Suprapubic skin (tissue), 4 donors: ENCODE data around the gene INSR. TPM values are rescaled to one million over a fixed set of nuclear protein-coding genes. Genes with fewer than 3 reads are reported as not detected.

Experiments
- DNase-seq, 2 donors: peaks; one replicate each; pipeline ENCODE4 v3.0.0-alpha.2; 2019; ENCODE audit warnings: low spot score in 2 of 2
- H3K27ac ChIP-seq: fragments of 200-600 bp; sonication (generic); one replicate; pipeline ENCODE4 v1.5.1; 2019
- H3K27me3 ChIP-seq: fragments of 200-600 bp; sonication (generic); one replicate; pipeline ENCODE4 v1.5.1; 2019
- H3K36me3 ChIP-seq: fragments of 200-600 bp; sonication (generic); one replicate; pipeline ENCODE4 v1.5.1; 2019
- H3K4me1 ChIP-seq: fragments of 200-600 bp; sonication (generic); one replicate; pipeline ENCODE4 v1.5.1; 2019
- H3K4me3 ChIP-seq: fragments of 200-600 bp; sonication (generic); one replicate; pipeline ENCODE4 v1.5.1; 2019; ENCODE audit warnings: mild to moderate bottlenecking
- H3K9me3 ChIP-seq: fragments of 200-600 bp; sonication (generic); one replicate; pipeline ENCODE4 v1.5.1; 2019
- CTCF ChIP-seq, 2 donors: fragments of 200-600 bp in 1 of 2; fragments of 450-650 bp in 1 of 2; sonication (generic) in 1 of 2; IDR thresholded peaks; one replicate each; pipeline ENCODE4 v1.5.1; 2016 to 2019; ENCODE audit warnings: antibody characterized with exemption in 2 of 2, mild to moderate bottlenecking in 1 of 2, moderate library complexity in 1 of 2
- EP300 ChIP-seq: sonication (generic); formaldehyde crosslinking; IDR thresholded peaks from one replicate; pipeline ENCODE4 v1.6.1; 2017; ENCODE audit warnings: antibody characterized with exemption
- POLR2A ChIP-seq, 2 donors: fragments of 450-650 bp; IDR thresholded peaks; one replicate each; pipeline ENCODE4 v1.6.1; 2017; ENCODE audit warnings: antibody characterized with exemption in 2 of 2, mild to moderate bottlenecking in 2 of 2, moderate library complexity in 2 of 2
- POLR2AphosphoS5 ChIP-seq, 3 donors: sonication (generic); formaldehyde crosslinking; IDR thresholded peaks; one replicate each; pipeline ENCODE4 v1.6.1; 2017; ENCODE audit warnings: antibody characterized with exemption in 3 of 3
- WGBS: methylation state at CpG from one replicate; pipeline ENCODE4 v1.1.5; 2018; 5-methylcytosine and 5-hydroxymethylcytosine counted together
- total RNA-seq, 4 donors: library from RNA; depleted of rRNA; stranded (reverse); fragments of >200 nt; gene quantifications; one replicate each; pipeline ENCODE4 v1.1.0, GENCODE V29; 2016

The INSR gene
- total RNA-seq, 4 donors from 2014 or later, result 51.5 to 173 (median 77.8) TPM

GRCh38 chr19:7255631-7256030 lies 38.6 kb downstream of the INSR start:
- DNase-seq, result no peak
- Histone ChIP-seq H3K27ac (no peak overlapping the region), H3K4me1 (peaks cover 38% of the 10 kb centered on the region), H3K4me3 (no peak overlapping the region), H3K9me3 (no peaks in the 10 kb centered on the region), H3K27me3 (no peaks in the 10 kb centered on the region), H3K36me3 (no peaks in the 10 kb centered on the region)
- no peak for TF ChIP-seq EP300
- TF ChIP-seq POLR2A (IDR thresholded peaks at IDR 0.05), result no peak
- TF ChIP-seq CTCF (IDR thresholded peaks at IDR 0.05), result no peak
- WGBS, result 90% methylated on average over 6 of the region's 6 CpGs

- DNase-seq, result no peak
- Histone ChIP-seq H3K27me3 (no peaks in the 10 kb centered on the region), H3K27ac (no peak overlapping the region), H3K4me3 (no peak overlapping the region), H3K36me3 (no peaks in the 10 kb centered on the region), H3K9me3 (no peaks in the 10 kb centered on the region), H3K4me1 (peaks cover 38% of the 10 kb centered on the region)
- no peak for TF ChIP-seq EP300
- WGBS, result 87% methylated on average over 8 of the region's 8 CpGs
Measured at GRCh38 chr19:7255119-7255518, 39.1 kb downstream of the INSR start.

GRCh38 chr19:7254590-7254989 lies 39.6 kb downstream of the INSR start:
- Histone ChIP-seq H3K27ac (no peak overlapping the region), H3K27me3 (no peaks in the 10 kb centered on the region), H3K4me1 (peaks cover 36% of the 10 kb centered on the region), H3K36me3 (no peaks in the 10 kb centered on the region), H3K9me3 (no peaks in the 10 kb centered on the region), H3K4me3 (no peak overlapping the region)
- DNase-seq, result no peak
- 60% methylated on average over 11 of the region's 11 CpGs for WGBS
- TF ChIP-seq POLR2A (IDR thresholded peaks at IDR 0.05), result no peak
- TF ChIP-seq CTCF (IDR thresholded peaks at IDR 0.05), result no peak
- no peak for TF ChIP-seq EP300
- TF ChIP-seq POLR2AphosphoS5 (IDR thresholded peaks at IDR 0.05), result no peak

- TF ChIP-seq POLR2AphosphoS5 (IDR thresholded peaks at IDR 0.05), result no peak
- no peak for TF ChIP-seq POLR2A (IDR thresholded peaks at IDR 0.05)
- TF ChIP-seq CTCF (IDR thresholded peaks at IDR 0.05), result no peak
- no peak for TF ChIP-seq EP300
- Histone ChIP-seq H3K9me3 (no peaks in the 10 kb centered on the region), H3K27ac (no peak overlapping the region), H3K36me3 (no peaks in the 10 kb centered on the region), H3K4me3 (no peak overlapping the region), H3K4me1 (peaks cover 26% of the 10 kb centered on the region), H3K27me3 (no peaks in the 10 kb centered on the region)
- DNase-seq, result no peak
- 95% methylated on average over 11 of the region's 11 CpGs for WGBS
Measured at GRCh38 chr19:7252364-7252763, 41.9 kb downstream of the INSR start.

- WGBS, result 89% methylated on average over 4 of the region's 4 CpGs
- Histone ChIP-seq H3K4me3 (no peak overlapping the region), H3K9me3 (no peaks in the 10 kb centered on the region), H3K4me1 (peaks cover 20% of the 10 kb centered on the region), H3K27me3 (no peaks in the 10 kb centered on the region), H3K27ac (no peak overlapping the region), H3K36me3 (no peaks in the 10 kb centered on the region)
- TF ChIP-seq EP300, result no peak
- no peak for TF ChIP-seq POLR2A (IDR thresholded peaks at IDR 0.05)
- TF ChIP-seq POLR2AphosphoS5 (IDR thresholded peaks at IDR 0.05), result no peak
- no peak for TF ChIP-seq CTCF (IDR thresholded peaks at IDR 0.05)
- no peak for DNase-seq
Measured at GRCh38 chr19:7251494-7251893, 42.7 kb downstream of the INSR start.

GRCh38 chr19:7250951-7251350 lies 43.3 kb downstream of the INSR start:
- Histone ChIP-seq H3K4me1 (peaks cover 20% of the 10 kb centered on the region), H3K27ac (no peak overlapping the region)

More at GRCh38 chr19:7250951-7251350, 43.3 kb downstream of the INSR start:
- H3K4me3 ChIP-seq, result no peak overlapping the region
- H3K27me3 ChIP-seq, result no peaks in the 10 kb centered on the region
- DNase-seq, result no peak
- H3K36me3 ChIP-seq, result no peaks in the 10 kb centered on the region
- WGBS, result 48% methylated on average over 4 of the region's 4 CpGs
- TF ChIP-seq EP300 (no peak), POLR2A (IDR thresholded peaks at IDR 0.05) (no peak), POLR2AphosphoS5 (IDR thresholded peaks at IDR 0.05) (no peak), CTCF (IDR thresholded peaks at IDR 0.05) (no peak)
- H3K9me3 ChIP-seq, result no peaks in the 10 kb centered on the region
